Limb (tissue), 2 donors: ENCODE measurements around the gene ALOX15.
"Not testable (repeated sequence)": the region's sequence is repeated elsewhere in the genome, so short reads cannot be mapped to it uniquely, and the experiment has no call there.

Experiments used
- DNase-seq, 2 donors: peaks; one replicate each; pipeline ENCODE4 v3.0.0-alpha.2; 2016; ENCODE audit errors: extremely low spot score in 2 of 2

Gene ALOX15

GRCh38 chr17:4620531-4621101 lies 20.9 kb downstream of the ALOX15 start:
- DNase-seq, result no peak

GRCh38 chr17:4617590-4618351 lies 23.7 kb downstream of the ALOX15 start:
- no peak for DNase-seq

DNA sequence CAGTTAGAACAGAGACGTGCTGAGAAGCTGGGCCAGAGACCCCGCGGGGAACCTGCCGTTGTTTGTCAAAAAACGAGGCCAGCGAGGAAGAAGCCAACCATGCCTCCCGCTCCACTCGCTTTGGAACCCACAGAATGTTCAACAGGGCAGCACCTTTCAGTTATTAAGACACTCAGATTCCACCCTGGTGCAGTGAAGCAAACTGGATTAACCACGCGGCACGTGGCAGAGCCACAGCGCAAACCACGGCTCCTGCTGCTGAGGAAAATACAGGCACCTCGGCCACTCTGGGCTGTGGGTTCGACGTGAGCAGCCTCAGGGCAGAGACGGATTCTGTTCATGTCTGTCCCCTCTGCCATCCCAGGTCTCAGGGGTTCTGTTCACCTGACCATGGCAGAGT lies 24.4 kb downstream of the ALOX15 start:
- DNase-seq, result no peak

DNA sequence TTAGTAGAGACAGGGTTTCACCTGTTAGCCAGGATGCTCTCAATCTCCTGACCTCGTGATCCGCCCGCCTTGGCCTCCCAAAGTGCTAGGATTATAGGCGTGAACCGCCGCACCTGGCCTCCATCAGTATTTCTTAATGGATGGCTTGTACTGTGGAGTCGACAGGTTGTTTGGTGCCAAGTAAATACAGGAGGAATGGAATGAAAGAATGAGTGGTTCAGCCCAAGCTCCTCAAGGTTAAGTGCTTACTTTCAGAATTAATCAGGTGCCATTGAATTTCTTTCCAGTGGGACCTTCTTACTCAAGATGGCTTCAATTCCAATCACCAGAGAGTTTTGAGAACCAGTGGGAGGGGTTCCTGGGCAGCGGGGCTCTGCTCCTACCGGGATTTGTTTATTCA lies 25.0 kb downstream of the ALOX15 start:
- DNase-seq, result no peak

DNA sequence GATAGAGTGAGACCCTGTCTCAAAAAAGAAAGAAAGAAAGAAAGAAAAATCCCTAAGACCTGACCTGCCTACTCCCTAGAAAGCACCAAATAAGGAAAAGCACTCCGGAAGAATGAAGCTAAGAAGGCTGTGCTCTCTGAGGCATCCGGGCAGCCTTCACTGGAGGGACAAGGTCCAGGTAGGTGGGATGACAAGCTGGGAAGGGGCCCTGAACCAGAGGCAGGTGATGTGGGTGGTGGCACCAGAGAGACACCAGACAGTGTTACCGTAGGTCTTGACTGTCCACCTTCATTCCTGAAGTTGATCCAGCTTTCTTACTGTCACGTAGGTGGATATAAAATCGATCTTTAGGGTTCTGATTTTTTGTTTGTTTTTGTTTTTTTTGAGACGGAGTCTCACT lies 30.8 kb downstream of the ALOX15 start:
- DNase-seq, result no peak

DNA sequence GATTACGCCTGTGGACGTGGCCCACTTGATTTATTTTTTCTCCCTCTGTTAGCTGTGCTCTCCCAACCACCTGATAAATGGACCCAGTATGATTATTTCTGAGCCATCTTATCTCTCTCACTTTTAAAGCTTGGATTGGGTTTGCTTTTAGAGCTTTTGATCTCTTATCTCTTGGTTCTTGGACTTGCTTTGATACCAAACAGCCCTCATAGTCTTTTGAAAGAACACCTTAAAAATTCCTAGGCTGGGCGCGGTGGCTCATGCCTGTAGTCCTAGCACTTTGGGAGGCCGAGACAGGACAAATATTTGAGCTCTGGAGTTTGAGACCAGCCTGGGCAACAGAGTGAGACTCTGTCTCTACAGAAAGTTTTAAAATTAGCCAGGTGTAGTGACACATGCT lies 31.3 kb downstream of the ALOX15 start:
- DNase-seq, result no peak

DNA sequence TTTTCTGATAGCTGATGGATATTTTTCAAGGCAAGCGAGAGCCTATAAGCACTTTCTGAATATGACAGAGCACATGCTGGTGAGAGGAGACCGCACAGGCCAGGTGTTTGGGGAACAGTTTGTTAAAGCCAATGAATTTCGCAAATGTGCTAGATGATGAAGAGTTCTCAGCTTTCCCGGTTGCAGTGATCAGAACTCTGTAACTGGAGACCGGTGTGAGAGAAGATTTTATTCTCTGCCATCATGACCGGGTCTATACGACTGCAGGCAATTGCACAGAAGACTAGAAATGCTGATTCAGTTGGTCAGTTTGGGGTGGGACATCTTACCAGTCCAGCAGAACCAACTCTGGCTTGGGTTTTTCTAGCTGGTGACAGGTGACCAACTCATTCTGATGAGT lies 31.7 kb downstream of the ALOX15 start:
- DNase-seq, result no peak

DNA sequence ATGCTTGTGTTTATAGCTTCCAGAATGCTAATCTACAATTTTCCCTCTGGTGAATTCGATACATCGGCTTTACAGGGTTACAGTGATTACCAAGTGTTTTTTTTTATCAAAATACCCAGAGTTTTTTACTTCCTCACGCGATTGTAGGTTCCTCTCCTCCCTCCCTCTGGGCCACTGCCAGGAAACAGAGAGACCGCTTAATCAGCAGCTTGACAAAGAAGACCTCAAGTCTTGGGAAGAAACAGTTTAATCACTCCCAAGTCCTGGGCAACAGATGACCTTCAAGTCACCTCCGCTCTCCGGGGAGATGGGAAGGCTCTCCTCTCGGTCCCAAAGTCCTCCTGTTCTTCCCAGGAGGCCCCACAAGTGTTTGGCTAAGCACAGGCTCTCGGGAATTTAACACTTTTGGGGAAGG lies 33.7 kb downstream of the ALOX15 start:
- peak; percentile 53 to 66 for DNase-seq

DNA sequence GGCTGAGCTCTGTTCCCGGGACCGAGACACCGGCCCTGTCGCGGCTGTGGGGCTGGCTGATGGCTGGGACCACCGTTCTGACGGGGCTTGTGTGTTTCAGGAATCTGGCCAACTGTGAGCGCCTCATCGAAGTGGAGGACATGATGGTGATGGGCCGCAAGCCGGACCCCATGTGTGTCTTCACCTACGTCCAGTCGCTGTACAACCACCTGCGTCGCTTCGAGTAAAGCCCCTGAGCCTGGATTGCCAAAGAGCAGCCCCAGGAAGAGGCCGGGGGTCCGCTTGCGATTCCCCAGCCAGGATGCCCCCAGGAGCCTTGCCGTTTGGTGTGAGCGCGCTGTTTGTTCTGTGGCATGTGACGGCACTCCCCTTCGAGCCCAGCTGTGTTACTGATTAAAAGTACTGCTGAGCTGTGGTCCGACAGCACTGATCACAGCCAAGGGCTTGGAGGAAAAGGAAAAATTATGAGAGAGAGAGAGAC lies 34.2 kb downstream of the ALOX15 start:
- DNase-seq, result no peak

DNA sequence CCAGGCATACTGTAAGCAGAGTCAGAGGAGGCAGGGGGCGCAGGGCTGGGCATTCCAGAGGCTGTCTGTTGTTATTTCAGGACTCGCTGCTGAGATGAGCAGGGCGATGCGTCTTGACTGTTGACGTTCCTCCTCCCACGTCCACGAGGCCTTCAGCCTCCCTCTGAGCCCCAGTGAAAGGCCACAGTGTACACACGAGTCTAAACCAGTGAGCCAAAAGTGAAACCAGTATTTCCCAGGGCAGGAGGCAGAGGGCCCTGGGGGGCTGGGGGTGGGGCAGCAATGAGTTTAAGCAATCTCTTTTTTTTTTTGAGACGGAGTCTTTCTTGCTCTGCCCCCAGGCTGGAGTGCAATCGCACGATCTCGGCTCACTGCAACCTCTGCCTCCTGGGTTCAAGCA lies 35.7 kb downstream of the ALOX15 start:
- DNase-seq, result no peak

- DNase-seq, result not testable (repeated sequence)
These were observed 36.7 kb downstream of the ALOX15 start for GRCh38 chr17:4604736-4605135.

DNA sequence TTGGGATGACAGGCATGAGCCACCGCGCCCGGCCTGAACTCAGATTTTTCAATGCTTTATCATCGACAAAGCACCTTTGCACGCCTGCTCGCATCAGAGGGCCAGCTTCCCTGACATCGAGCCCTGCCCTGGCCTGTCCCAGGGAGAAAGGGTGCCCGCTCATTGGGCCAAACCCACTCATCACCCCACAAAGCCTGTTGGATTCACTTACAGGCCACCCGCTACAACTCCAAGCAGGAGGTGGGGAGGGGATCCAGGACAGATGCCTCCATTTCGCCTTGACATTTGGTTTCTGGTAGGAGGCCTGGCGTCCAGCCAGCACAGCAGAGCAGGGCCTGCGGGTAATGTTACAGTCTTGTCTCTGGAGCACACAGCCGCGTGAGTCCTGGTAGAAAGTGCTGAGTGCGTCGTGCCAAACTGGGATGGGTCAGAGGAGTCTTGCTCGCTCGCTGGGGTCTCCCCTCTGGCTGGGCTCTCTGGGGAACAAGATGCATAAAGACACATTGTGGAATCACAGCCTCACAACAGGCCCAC lies 37.3 kb downstream of the ALOX15 start:
- peak; percentile 84 to 86 for DNase-seq

GRCh38 chr17:4602041-4602440 lies 39.4 kb downstream of the ALOX15 start:
- no peak for DNase-seq

DNA sequence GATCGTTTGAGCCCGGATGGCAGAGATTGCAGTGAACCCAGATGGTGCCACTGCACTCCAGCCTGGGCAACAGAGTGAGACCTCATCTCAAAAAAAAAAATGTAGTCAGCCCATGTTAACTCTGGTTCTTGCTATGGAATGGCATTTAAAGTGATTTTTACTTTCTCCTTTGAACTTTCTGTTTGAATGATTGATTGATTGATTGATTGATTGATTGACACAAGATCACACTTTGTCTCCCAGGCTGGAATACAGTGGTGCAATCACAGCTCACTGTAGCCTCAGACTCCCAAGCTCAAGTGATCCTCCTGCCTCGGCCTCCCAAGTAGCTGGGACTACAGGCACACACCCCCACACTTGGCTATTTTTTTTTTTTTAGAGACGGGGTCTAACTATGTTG lies 40.2 kb downstream of the ALOX15 start:
- DNase-seq, result no peak

DNA sequence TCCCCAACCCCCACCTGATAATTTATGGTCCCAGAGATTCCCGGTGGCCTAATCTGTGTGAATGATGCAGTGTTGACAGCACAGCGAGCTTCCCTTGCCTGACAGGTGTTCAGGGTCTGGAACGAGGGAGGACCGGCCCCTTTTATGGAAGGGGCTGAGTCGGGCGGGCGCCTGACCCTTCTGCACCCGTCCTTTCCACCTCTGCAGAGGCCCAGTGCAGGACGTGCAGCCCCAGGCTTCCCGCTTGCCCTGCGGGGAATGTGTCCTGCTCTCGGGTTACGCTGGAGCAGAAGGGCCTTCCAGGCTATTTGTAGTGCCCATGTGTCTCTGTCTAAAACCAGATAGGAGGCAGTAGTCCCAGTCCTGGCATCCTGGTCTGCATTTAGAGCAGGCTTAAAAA lies 40.9 kb downstream of the ALOX15 start:
- DNase-seq, result no peak

GRCh38 chr17:4599505-4600281 lies 41.8 kb downstream of the ALOX15 start:
- peak; percentile 60 to 80 for DNase-seq

GRCh38 chr17:4598776-4599504 lies 42.5 kb downstream of the ALOX15 start:
- DNase-seq, result no peak

DNA sequence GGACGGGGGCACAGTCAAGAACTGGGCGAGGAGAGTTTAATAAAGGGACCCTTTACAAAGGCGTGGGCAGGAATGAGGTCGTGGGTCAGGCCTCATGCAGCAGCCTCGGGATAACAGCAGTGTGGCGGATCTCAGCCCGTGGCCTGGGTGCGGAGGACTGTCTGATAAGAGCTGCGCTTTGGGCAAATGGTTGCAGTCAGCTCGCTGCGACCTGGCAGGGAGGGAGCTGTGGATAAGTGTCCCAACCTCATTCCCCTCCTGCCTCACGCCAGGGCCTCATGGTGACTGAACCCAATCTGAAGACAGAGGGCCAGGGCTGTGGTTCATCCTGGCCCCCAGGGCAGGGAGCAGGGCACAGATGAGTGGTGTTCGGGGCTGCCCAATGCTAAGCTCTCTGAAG lies 43.5 kb downstream of the ALOX15 start:
- DNase-seq, result no peak

DNA sequence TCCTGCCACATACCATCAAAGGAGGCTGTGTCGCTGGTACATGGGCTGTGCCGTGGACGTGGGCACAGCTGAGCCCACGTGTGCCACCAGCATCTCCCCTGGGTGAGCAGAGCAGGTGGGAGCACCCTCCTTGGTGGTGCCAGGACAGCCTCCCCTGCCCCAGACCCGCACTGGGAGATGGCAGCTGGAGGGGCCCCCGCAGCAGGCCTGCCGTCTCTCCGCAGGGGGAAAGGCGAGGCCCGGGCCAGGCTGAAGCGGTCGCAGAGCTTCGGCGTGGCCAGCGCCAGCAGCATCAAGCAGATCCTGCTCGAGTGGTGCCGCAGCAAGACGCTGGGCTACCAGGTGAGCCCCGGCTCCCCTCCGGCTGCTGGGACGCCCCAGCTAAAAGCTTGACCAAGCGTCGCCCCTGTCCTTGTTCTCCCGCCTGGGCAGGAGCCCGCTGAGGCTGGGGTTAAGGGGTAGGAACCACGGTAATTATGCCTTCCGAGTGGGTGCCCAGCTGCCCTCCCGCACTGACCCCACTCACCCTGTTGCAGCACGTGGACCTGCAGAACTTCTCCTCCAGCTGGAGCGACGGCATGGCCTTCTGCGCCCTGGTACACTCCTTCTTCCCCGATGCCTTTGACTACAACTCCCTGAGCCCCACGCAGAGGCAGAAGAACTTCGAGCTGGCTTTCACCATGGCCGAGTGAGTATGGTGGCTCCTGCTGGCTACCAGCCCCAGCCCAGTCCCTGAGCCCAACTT lies 44.7 kb downstream of the ALOX15 start:
- DNase-seq, result no peak

GRCh38 chr17:4595685-4596342 lies 45.7 kb downstream of the ALOX15 start:
- not testable (repeated sequence) for DNase-seq
